ENCODE measurements around the gene GRP. TPM values are rescaled to one million over a fixed set of nuclear protein-coding genes. Genes with fewer than 3 reads are reported as not detected.
A peak's percentile ranks its signal among the peaks of the same experiment; 100 is the strongest.

GRP gene
- total and polyA plus RNA-seq, 2 donors (not counting 3 experiments of a cell fraction or from before 2014, with no cell fraction given) = not detected

DNA sequence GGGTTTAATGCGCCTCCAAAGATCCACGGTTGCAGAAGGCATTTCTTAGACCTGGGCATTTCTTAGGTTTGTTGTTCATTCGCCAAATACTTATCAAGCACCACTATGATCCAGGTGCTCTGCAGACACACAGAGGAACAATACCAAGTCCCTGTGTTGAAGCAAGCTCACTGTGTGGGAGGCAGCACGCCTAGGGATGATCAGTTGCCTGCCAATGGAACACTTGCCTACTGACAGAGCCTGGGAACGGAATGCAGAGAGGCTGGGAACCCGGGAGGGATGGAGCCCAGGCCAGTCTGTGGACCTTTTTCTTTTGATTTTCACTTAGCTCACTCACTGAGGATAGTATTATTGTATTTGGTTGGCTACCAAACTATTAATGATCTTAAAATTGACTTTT lies 1.9 kb upstream of the GRP start:
- intact Hi-C loops (cut with micrococcal nuclease) (no loop called here), dilution Hi-C loops (cut with MboI; ENCODE audit: extremely low pct_ligation_motif_present, low sequenced_read_pairs) (no loop called here)
- Histone ChIP-seq H4K20me1 (replicated peaks; ENCODE audit: control insufficient read depth, extremely low read depth, insufficient read depth, low read length) (no peaks in the 10 kb centered on the region), H2AFZ (ENCODE audit: low read depth, low read length) (no peak overlapping the region), H3K4me1 (ENCODE audit: control insufficient read depth, extremely low read depth, insufficient read depth, low read length) (no peaks in the 10 kb centered on the region), H3K27ac (ENCODE audit: insufficient read depth, low read depth, low read length) (no peak overlapping the region), H3K4me3 (replicated peaks in 1 of 3; ENCODE audit: insufficient read depth in 1 of 3, low read depth in 1 of 3, low read length in 3 of 3) (no peak overlapping the region), H3K9me1 (replicated peaks; ENCODE audit: control insufficient read depth, extremely low read depth, insufficient read depth, low read length) (no peaks in the 10 kb centered on the region), H3K4me2 (ENCODE audit: insufficient read depth, low read length) (no peak overlapping the region), H3K9me3 (replicated peaks; ENCODE audit: control insufficient read depth, insufficient read depth, low read length) (no peaks in the 10 kb centered on the region), H3K9ac (replicated peaks; ENCODE audit: extremely low read depth, insufficient read depth, low read length) (no peak overlapping the region), H3K79me2 (ENCODE audit: control insufficient read depth, insufficient read depth, low read length) (no peaks in the 10 kb centered on the region), H3K36me3 (ENCODE audit: control insufficient read depth in 2 of 2, extremely low read depth in 1 of 2, insufficient read depth in 2 of 2, low read length in 2 of 2) (no peaks in the 10 kb centered on the region), H3K27me3 (ENCODE audit: control insufficient read depth in 2 of 2, insufficient read depth in 2 of 2, low read length in 2 of 2) (peaks cover 26 to 45% of the 10 kb centered on the region in 2 experiments)
- ChIA-PET CTCF (no interaction called here), POLR2A (no interaction called here)
- TF ChIP-seq FOS (IDR thresholded peaks at IDR 0.05; ENCODE audit: borderline replicate concordance, insufficient read depth, low read length) (no peak), MYC (IDR thresholded peaks at IDR 0.05; ENCODE audit: low read depth, low read length) (no peak), CTCF (IDR thresholded peaks at IDR 0.05; ENCODE audit: extremely low read depth in 1 of 2, insufficient read depth in 1 of 2, low read depth in 1 of 2, low read length in 2 of 2) (no peak)
- FAIRE-seq (no peak), DNase-seq (ENCODE audit: low read depth, low spot score) (no peak)
- no TSS peak for BruUV-seq (replicated peaks)

DNA sequence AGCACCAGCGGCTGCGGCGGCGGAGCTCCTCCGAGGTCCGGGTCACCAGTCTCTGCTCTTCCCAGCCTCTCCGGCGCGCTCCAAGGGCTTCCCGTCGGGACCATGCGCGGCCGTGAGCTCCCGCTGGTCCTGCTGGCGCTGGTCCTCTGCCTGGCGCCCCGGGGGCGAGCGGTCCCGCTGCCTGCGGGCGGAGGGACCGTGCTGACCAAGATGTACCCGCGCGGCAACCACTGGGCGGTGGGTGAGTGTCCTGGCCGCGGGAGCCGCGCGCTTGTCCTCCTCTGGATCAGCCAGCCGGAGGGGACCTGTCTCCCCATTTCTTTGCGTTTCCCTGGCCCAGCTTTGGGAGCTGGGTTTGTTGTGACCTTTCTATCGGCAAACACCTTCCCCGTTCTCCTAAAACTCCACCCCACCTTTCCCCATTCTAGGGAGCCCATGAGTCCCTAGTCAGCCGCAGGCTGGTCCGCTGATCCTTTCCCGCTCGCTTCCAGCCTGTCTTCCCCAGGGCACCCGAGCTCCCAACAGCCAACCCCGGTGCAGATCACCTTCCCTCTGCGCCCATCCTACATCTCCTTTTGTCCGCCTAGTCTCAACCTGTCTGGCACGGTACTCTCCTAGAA lies 316 bp downstream of the GRP start:
- no TSS peak for BruUV-seq (replicated peaks)
- Histone ChIP-seq H3K27me3 (ENCODE audit: control insufficient read depth in 2 of 2, insufficient read depth in 2 of 2, low read length in 2 of 2) (peaks cover 28 to 49% of the 10 kb centered on the region in 2 experiments), H3K79me2 (ENCODE audit: control insufficient read depth, insufficient read depth, low read length) (no peaks in the 10 kb centered on the region), H3K9me3 (replicated peaks; ENCODE audit: control insufficient read depth, insufficient read depth, low read length) (no peaks in the 10 kb centered on the region), H4K20me1 (replicated peaks; ENCODE audit: control insufficient read depth, extremely low read depth, insufficient read depth, low read length) (no peaks in the 10 kb centered on the region), H3K36me3 (ENCODE audit: control insufficient read depth in 2 of 2, extremely low read depth in 1 of 2, insufficient read depth in 2 of 2, low read length in 2 of 2) (no peaks in the 10 kb centered on the region), H2AFZ (ENCODE audit: low read depth, low read length) (no peak overlapping the region), H3K27ac (ENCODE audit: insufficient read depth, low read depth, low read length) (no peak overlapping the region), H3K9ac (replicated peaks; ENCODE audit: extremely low read depth, insufficient read depth, low read length) (no peak overlapping the region), H3K4me1 (ENCODE audit: control insufficient read depth, extremely low read depth, insufficient read depth, low read length) (no peaks in the 10 kb centered on the region), H3K4me3 (replicated peaks in 1 of 3; ENCODE audit: insufficient read depth in 1 of 3, low read depth in 1 of 3, low read length in 3 of 3) (no peak overlapping the region), H3K9me1 (replicated peaks; ENCODE audit: control insufficient read depth, extremely low read depth, insufficient read depth, low read length) (no peaks in the 10 kb centered on the region), H3K4me2 (ENCODE audit: insufficient read depth, low read length) (no peak overlapping the region)
- dilution Hi-C loops (cut with MboI; ENCODE audit: extremely low pct_ligation_motif_present, low sequenced_read_pairs) (no loop called here), intact Hi-C loops (cut with micrococcal nuclease) (no loop called here)
- no peak for TF ChIP-seq GATA2 (IDR thresholded peaks at IDR 0.05; ENCODE audit: insufficient read depth, insufficient read length, low read depth, low read length)
- no peak for TF ChIP-seq FOS (IDR thresholded peaks at IDR 0.05; ENCODE audit: borderline replicate concordance, insufficient read depth, low read length)
- peak; percentile 72 for TF ChIP-seq EZH2 (IDR thresholded peaks at IDR 0.05; ENCODE audit: borderline replicate concordance, low read depth, low read length, severe bottlenecking)
- POLR2A ChIA-PET = no interaction called here
- no peak for FAIRE-seq
- CTCF ChIA-PET = no interaction called here
- DNase-seq (ENCODE audit: low read depth, low spot score) = no peak
